ENCODE results near the gene TCHH. TPM values are rescaled to one million over a fixed set of nuclear protein-coding genes. Genes with fewer than 3 reads are reported as not detected.

The TCHH gene
- total and polyA plus RNA-seq, 2 donors (not counting 3 experiments of a cell fraction or from before 2014, with no cell fraction given) = not detected

GRCh38 chr1:152151646-152152045 is 36.4 kb upstream of the TCHH start:
- POLR2A ChIA-PET = no interaction called here
- intact Hi-C loops (cut with micrococcal nuclease) = no loop called here

More at GRCh38 chr1:152151646-152152045, 36.4 kb upstream of the TCHH start:
- no peak for DNase-seq (ENCODE audit: low read depth, low spot score)
- dilution Hi-C loops (cut with MboI; ENCODE audit: extremely low pct_ligation_motif_present, low sequenced_read_pairs) = no loop called here
- Histone ChIP-seq H3K4me1 (ENCODE audit: control insufficient read depth, extremely low read depth, insufficient read depth, low read length) (no peaks in the 10 kb centered on the region), H3K79me2 (ENCODE audit: control insufficient read depth, insufficient read depth, low read length) (no peaks in the 10 kb centered on the region), H3K9ac (replicated peaks; ENCODE audit: extremely low read depth, insufficient read depth, low read length) (no peak overlapping the region), H2AFZ (ENCODE audit: low read depth, low read length) (no peak overlapping the region), H4K20me1 (replicated peaks; ENCODE audit: control insufficient read depth, extremely low read depth, insufficient read depth, low read length) (no peaks in the 10 kb centered on the region), H3K27ac (ENCODE audit: insufficient read depth, low read depth, low read length) (no peak overlapping the region), H3K4me2 (ENCODE audit: insufficient read depth, low read length) (no peak overlapping the region), H3K27me3 (ENCODE audit: control insufficient read depth in 2 of 2, insufficient read depth in 2 of 2, low read length in 2 of 2) (no peaks in the 10 kb centered on the region), H3K9me3 (replicated peaks; ENCODE audit: control insufficient read depth, insufficient read depth, low read length) (no peaks in the 10 kb centered on the region), H3K4me3 (replicated peaks in 1 of 3; ENCODE audit: insufficient read depth in 1 of 3, low read depth in 1 of 3, low read length in 3 of 3) (no peak overlapping the region), H3K9me1 (replicated peaks; ENCODE audit: control insufficient read depth, extremely low read depth, insufficient read depth, low read length) (no peaks in the 10 kb centered on the region), H3K36me3 (ENCODE audit: control insufficient read depth in 2 of 2, extremely low read depth in 1 of 2, insufficient read depth in 2 of 2, low read length in 2 of 2) (no peaks in the 10 kb centered on the region)
- TF ChIP-seq POLR2A (IDR thresholded peaks at IDR 0.05; ENCODE audit: low read depth, low read length) (no peak), GATA2 (IDR thresholded peaks at IDR 0.05; ENCODE audit: insufficient read depth, insufficient read length, low read depth, low read length) (no peak), FOS (IDR thresholded peaks at IDR 0.05; ENCODE audit: borderline replicate concordance, insufficient read depth, low read length) (no peak), MYC (IDR thresholded peaks at IDR 0.05; ENCODE audit: low read depth, low read length) (no peak), JUN (IDR thresholded peaks at IDR 0.05; ENCODE audit: borderline replicate concordance, insufficient read depth, insufficient read length, low read depth) (no peak), CTCF (IDR thresholded peaks at IDR 0.05; ENCODE audit: extremely low read depth in 1 of 2, insufficient read depth in 1 of 2, low read depth in 1 of 2, low read length in 2 of 2) (no peak), MAX (IDR thresholded peaks at IDR 0.05; ENCODE audit: insufficient read depth, insufficient read length) (no peak), EZH2 (IDR thresholded peaks at IDR 0.05; ENCODE audit: borderline replicate concordance, low read depth, low read length, severe bottlenecking) (no peak), POLR2AphosphoS5 (IDR thresholded peaks at IDR 0.05; ENCODE audit: insufficient read depth, low read depth, low read length) (no peak)
- no TSS peak for BruUV-seq (replicated peaks)
- FAIRE-seq = no peak
- CTCF ChIA-PET = interaction anchor here (1.0 to 1.5 kb wide), 3 partner anchors 10 to 307 kb away, joined by 3 to 6 read pairs (median 3); no protein-coding TSS in a partner anchor
